Activated CD8-positive, alpha-beta memory T cell treated with anti-CD3 and anti-CD28 coated beads, Interleukin-2, amount 50 U/mL, for 48 hours (primary cell): ENCODE measurements around the gene L3MBTL4.

Source experiments
- DNase-seq: peaks from one replicate; pipeline ENCODE4 v3.0.0-alpha.2; 2020

Gene L3MBTL4

GRCh38 chr18:5944448-5944847 is 470.3 kb downstream of the L3MBTL4 start:
- DNase-seq, result no peak

GRCh38 chr18:5943514-5943913 is 471.2 kb downstream of the L3MBTL4 start:
- DNase-seq, result no peak

GRCh38 chr18:5942591-5942990 is 472.1 kb downstream of the L3MBTL4 start:
- no peak for DNase-seq

DNA sequence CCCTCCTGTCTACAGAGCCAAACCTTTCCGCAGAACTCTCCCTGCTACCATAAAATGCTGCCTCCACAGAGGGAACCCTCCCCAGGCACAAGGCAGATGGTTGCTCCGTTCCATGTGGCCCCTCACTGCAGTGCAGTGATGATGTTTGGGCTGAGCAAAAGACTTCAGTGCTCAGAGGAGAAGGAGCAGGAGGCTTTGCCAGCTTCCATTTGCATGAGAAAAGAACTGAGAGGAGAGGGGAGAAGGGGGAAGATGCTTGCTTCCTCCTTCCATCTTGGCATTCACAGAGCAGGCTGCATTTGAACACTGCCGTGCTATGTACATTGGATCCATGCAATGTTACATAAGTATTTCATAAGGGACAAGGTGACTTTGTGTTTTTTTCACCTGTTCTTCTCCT is 472.8 kb downstream of the L3MBTL4 start:
- DNase-seq, result no peak

DNA sequence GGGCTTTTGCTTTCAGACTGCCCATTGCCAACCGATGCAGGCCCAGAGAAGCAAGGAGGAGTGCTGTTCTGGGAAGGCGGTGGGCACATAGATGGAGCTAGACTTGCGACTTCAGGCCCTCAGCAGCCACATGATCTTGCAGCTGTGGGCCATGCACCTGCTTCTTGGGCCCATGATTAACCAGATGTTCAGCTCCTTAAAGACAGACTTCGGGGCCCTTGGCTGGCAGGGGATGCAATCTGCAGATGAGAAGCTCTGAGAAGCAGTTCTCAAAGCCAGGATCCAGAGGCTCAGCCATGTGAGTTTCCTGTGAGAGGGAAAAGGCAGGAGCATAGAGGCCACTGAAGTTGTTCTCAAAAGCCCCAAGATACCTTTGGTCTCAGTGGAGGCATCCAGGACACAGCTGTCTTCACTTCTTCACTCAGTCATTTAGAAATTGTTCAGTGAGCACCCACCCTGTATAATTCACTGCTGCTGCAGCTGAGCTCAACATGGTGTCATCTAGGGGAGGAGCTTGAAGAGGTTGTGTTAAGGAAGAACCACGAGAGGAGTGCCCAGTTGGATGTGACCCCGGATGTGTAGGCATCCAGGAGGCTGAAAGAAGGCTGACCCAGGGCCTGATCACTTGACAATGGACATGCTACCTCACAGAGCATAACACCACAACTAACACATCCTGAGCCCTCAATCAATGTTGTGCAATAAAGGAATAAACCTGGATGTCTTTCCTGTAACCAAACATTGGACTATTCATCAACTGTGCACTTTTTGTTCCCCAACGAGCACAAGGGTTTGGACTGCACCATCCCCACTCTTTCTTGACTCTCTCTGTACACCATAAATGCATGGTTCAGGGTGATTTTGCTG is 474.7 kb downstream of the L3MBTL4 start:
- no peak for DNase-seq

GRCh38 chr18:5937795-5938194 is 476.9 kb downstream of the L3MBTL4 start:
- DNase-seq, result no peak

GRCh38 chr18:5937121-5937520 is 477.6 kb downstream of the L3MBTL4 start:
- no peak for DNase-seq

GRCh38 chr18:5930789-5931188 is 483.9 kb downstream of the L3MBTL4 start:
- no peak for DNase-seq

DNA sequence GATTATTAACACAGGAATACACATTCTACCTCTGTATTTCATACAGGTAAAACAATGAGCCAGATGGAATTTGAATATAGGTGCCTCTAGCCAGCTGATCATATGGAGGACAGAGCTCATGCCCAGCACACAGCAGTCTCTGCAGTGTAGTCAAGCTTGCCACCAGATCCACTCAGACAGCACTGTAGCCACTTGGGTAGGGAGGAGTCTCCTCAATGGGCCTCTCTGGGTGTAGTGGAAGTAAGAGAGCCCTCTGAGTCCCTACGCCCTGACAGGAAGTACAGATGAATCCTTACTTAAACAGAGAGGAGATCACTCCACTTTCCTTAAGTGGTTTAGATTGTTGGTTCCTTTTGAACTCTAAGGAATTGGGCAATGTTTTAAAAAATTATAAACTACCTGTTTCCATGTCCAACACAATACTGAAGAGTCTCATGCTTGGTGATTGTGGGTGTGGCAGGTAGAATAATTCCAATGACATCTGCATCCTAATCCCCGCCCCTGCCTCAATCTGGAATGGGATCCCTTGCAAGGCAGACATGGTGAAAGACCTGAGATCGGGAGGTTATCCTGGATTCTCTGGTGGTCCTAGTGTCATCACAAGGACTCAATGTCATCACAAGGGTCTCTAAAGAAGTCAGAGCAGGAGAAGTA is 496.4 kb downstream of the L3MBTL4 start:
- no peak for DNase-seq

- no peak for DNase-seq
Measured at GRCh38 chr18:5914951-5915350, 499.8 kb downstream of the L3MBTL4 start.

DNA sequence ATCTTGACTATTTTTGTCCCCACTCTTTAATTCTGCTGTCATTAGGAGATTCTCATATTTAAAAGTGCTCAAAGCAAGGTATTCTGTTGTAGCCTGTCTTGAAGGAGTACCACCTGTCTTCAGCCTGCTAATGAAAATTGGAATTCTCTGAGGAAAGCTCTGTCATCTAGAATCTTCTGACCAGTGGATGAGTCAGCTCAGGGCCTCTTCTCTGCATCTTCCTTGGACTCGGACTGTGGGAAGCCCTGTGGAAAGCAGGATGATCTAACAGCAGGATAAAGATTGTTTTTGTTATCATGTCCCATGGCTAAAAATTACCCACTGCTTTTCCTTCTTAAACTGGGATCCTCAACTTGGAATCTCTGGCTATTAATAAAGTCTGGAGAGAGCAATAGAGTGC is 500.7 kb downstream of the L3MBTL4 start:
- no peak for DNase-seq

- no peak for DNase-seq
Measured at GRCh38 chr18:5912566-5912965, 502.1 kb downstream of the L3MBTL4 start.

GRCh38 chr18:5909125-5909524 is 505.6 kb downstream of the L3MBTL4 start:
- no peak for DNase-seq
